NCI-H1092 (cell line): ENCODE results near the gene PPP2R5A.
A peak's percentile ranks its signal among the peaks of the same experiment; 100 is the strongest.
"Not testable (repeated sequence)": the region's sequence is repeated elsewhere in the genome, so short reads cannot be mapped to it uniquely, and the experiment has no call there.

Source experiments
- DNase-seq: peaks from one replicate; lab custom pipeline; 2025; lab: John Stamatoyannopoulos, UW

Gene PPP2R5A

DNA sequence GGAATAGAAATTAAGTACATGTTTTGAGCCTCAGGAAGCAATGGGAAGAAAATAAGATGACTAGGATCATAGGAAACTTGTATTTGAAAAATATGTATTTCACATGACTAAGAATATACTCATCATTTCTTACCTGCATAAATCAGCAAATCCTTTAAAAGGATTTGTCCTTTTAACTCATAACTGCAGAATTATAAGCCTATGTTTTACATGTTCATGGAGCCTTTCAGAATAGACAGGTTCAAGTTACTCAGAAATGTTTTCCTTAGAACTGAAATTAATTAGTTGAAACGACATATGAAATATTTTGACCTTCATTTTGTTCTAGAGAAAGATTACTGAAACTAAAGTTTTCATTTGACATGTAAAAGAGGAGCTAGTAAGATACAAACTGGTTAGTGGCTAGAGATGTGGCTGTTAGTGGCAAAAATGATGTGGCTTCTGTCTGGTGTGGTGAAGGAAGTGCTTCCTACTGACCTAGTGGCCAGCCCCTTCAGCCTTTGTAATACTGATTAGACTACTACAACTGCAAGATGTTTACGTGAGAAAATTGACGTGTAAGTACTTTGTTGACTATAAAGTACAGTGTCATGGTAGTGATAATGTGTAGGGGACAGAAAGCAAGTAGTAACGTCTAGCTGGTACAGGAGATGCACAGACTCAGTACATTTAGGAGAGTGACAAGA is 74.7 kb downstream of the PPP2R5A start:
- DNase-seq, result no peak

- no peak for DNase-seq
Measured at GRCh38 chr1:212364985-212365384, 79.8 kb downstream of the PPP2R5A start.

DNA sequence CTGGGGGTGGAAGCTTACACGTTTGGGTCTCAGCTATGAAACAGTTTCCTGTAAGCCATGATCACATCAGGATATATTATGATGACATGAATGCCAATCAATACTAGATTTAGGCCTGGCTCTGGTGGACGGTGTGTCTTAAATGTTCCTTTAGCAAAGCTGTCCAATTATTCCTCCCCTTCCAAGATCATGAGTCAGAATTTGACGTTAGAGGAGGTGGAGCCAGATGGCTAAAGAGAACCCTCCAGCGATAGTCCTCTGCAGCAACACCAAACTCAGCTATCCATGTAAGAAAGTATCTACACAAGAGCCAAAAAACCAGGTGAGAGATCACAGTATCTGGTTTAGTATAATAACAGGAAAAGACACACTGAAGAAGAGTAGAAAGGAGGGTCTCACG is 81.7 kb downstream of the PPP2R5A start:
- no peak for DNase-seq

- DNase-seq, result no peak
Measured at GRCh38 chr1:212367474-212368072, 82.4 kb downstream of the PPP2R5A start.

- DNase-seq, result peak; percentile 18
Measured at GRCh38 chr1:212368073-212368484, 82.9 kb downstream of the PPP2R5A start.

DNA sequence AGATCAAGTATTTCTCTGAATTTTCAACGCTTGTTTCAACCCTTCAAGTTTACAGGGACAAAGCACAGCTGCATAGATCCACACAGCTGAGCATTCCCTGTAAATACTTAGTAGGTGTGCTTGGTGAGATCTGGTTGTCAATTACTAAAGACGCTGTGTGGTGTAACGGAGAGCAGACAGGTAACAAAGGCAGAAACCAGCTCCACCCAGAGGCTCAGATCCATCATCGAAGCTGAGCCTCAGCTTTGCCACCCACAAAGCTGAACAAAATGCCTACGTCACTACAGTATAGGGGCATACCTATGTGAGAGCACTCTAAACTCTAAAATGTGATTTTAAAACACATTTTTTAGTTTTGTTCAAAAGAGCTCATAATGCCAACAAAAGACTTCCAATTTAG is 90.8 kb downstream of the PPP2R5A start:
- DNase-seq, result no peak

DNA sequence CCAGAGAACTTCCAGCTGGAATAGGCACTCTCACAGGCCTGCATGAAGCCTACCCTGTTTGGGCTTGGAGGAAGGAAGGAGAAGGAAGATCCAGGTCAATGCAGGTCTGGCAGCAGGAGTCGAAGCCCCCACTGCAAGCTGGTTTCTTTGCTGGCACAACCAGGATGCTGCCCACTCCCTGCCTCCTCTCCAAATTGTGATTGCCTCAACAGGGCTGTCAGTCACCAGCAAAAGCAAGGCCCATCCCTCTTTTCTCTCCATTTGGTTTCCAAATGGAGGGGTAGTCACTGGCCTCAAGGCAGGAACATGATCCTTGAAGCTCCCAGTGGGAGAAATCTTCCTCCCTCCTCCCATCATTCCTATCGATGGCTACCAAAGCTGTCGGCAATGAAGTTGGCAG is 92.4 kb downstream of the PPP2R5A start:
- DNase-seq, result no peak

GRCh38 chr1:212379366-212379765 is 94.2 kb downstream of the PPP2R5A start:
- no peak for DNase-seq

DNA sequence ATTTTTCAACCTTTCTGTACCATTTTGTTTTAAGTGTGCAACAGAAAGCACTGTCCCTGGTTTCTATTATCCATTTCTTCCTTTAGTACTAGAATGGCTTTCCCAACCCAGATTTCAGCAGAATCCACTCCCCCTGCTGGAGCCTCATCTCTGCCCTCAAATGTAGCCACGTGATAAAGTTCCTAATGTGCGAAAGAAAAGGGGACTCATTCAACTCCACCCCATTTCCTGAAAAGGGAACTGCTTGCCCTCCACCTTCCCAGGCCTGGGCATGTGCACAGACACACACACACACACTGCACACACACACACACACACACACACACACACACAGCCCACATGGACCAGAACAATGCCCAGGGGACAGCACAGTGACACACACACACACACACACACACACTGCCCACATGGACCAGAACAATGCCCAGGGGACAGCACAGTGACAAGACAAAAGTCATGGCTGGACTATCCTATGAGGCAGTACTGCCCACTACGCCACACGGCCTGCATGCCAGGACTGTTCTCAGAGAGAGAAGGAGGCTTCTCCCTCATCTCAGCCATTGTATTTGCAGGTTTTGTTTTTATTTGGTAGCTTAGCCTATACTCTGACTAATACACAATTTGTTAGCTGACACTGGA is 96.3 kb downstream of the PPP2R5A start:
- DNase-seq, result no peak

DNA sequence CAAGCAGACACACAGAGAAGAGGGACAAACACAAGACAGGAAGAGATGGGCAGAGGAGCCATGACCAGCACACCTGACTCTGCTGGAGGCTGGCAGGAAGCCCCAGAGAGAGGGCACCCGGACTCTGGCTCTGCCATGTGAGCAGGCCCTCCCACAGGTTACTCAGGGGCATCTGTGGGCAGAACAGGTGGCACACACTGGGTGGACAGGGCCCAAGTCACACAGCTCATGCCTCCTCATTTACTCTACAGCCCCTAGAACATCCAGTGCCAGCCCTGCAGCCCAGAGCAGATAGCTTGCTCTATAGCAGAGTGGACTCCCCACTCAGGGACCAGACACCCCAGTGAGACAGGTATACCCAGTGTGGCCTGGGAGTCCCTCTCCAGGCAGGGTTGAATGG is 100.8 kb downstream of the PPP2R5A start:
- no peak for DNase-seq

GRCh38 chr1:212388985-212389716 is 103.9 kb downstream of the PPP2R5A start:
- no peak for DNase-seq

DNA sequence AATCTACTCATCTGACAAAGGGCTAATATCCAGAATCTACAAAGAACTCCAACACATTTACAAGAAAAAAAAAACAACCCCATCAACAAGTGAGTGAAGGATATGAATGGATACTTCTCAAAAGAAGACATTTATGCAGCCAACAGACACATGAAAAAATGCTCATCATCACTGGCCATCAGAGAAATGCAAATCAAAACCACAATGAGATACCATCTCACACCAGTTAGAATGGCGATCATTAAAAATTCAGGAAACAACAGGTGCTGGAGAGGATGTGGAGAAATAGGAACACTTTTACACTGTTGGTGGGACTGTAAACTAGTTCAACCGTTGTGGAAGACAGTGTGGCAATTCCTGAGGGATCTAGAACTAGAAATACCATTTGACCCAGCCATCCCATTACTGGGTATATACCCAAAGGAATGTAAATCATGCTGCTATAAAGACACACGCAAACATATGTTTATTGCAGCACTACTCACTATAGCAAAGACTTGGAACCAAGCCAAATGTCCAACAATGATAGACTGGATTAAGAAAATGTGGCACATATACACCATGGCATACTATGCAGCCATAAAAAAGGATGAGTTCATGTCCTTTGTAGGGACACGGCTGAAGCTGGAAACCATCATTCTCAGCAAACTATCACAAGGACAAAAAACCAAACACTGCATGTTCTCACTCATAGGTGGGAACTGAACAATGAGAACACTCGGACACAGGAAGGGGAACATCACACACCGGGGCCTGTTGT is 110.6 kb downstream of the PPP2R5A start:
- DNase-seq, result not testable (repeated sequence)

DNA sequence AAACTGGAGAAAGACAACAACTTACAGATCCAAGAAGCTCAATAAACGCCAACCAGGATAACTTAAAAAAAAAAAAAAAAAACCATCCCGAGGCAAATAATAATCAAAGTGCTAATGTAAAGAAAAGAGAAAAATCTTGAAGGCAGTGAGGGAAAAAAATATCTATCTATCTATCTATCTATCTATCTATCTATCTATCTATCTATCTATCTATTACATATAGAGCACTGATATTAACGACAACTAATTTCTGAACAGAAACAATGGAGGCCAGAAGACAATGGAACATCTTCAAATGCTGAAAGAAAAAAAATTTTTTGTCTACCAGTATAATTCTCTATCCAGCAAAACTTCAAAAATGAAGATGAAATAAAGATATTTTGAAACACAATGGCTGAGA is 111.4 kb downstream of the PPP2R5A start:
- DNase-seq, result no peak

DNA sequence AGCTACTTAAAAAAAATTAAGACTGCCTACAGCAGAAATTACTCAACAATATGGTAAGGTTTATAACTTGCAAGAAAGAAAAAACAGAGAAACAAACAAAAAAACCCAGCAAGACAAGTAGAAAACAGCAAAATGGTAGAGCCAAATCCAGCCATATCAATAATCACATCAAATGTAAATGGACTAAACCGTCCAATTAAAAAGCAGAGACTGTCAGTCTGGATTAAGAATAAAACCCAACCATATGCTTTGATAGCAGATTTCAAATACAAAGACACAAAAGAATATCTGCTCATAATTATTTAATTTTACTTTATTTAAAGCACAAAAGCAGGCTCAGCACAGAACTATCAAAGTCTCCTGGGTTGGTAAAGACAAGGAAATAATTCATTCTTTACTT is 112.0 kb downstream of the PPP2R5A start:
- no peak for DNase-seq

- no peak for DNase-seq
Measured at GRCh38 chr1:212401042-212401441, 115.8 kb downstream of the PPP2R5A start.

- no peak for DNase-seq
Measured at GRCh38 chr1:212401838-212402582, 116.8 kb downstream of the PPP2R5A start.

- no peak for DNase-seq
Measured at GRCh38 chr1:212402666-212403321, 117.6 kb downstream of the PPP2R5A start.

- no peak for DNase-seq
Measured at GRCh38 chr1:212410231-212410820, 125.1 kb downstream of the PPP2R5A start.
